Activated CD4-positive, CD25-positive, alpha-beta regulatory T cell treated with anti-CD3 and anti-CD28 coated beads, Interleukin-2, amount 50 U/mL, for 16 hours (primary cell): Measurements from ENCODE around the gene RAB19.
"Not testable (repeated sequence)": the region's sequence is repeated elsewhere in the genome, so short reads cannot be mapped to it uniquely, and the experiment has no call there.

ENCODE experiments used
- DNase-seq: peaks from one replicate; pipeline ENCODE4 v3.0.0-alpha.2; 2020; ENCODE audit warnings: low read depth, low spot score

The RAB19 gene

GRCh38 chr7:140453785-140454656 is 50.2 kb downstream of the RAB19 start:
- not testable (repeated sequence) for DNase-seq

- no peak for DNase-seq
These were observed 50.8 kb downstream of the RAB19 start for GRCh38 chr7:140454657-140455015.

- no peak for DNase-seq
These were observed 51.9 kb downstream of the RAB19 start for GRCh38 chr7:140455743-140456142.

GRCh38 chr7:140456551-140457051 is 52.7 kb downstream of the RAB19 start:
- no peak for DNase-seq

GRCh38 chr7:140458201-140458600 is 54.3 kb downstream of the RAB19 start:
- DNase-seq, result no peak

- no peak for DNase-seq
These were observed 55.1 kb downstream of the RAB19 start for GRCh38 chr7:140458916-140459315.

GRCh38 chr7:140463111-140463510 is 59.3 kb downstream of the RAB19 start:
- DNase-seq, result no peak

GRCh38 chr7:140475747-140476333 is 72.0 kb downstream of the RAB19 start:
- peak; percentile 38 for DNase-seq

- no peak for DNase-seq
These were observed 72.9 kb downstream of the RAB19 start for GRCh38 chr7:140476698-140477261.
